AG04450 (cell line): ENCODE measurements around the gene NDEL1. TPM values are rescaled to one million over a fixed set of nuclear protein-coding genes. Genes with fewer than 3 reads are reported as not detected.

Experiments used
- CTCF ChIA-PET: fragments of 300-600, 350-600 bp; formaldehyde crosslinking; extraction: SDS; loops from one replicate; lab custom pipeline; 2022; ENCODE audit warnings: antibody characterized with exemption, inconsistent platforms; lab: Charles Lee
- POLR2A ChIA-PET: fragments of 350-600 bp; formaldehyde crosslinking; extraction: SDS; loops from one replicate; lab custom pipeline; 2021; ENCODE audit warnings: antibody characterized with exemption, inconsistent platforms; lab: Yijun Ruan, JAX
- DNase-seq: peaks from one replicate; pipeline ENCODE4 v3.0.0-alpha.2; 2011; ENCODE audit warnings: low read depth, low spot score
- H3K27ac ChIP-seq: one replicate; pipeline ENCODE4 v1.5.1; 2012; ENCODE audit warnings: low read depth, low read length, control low read depth
- H3K27me3 ChIP-seq: one replicate; pipeline ENCODE4 v1.6.0; 2012; ENCODE audit warnings: low read length; ENCODE audit not compliant: control insufficient read depth, insufficient read depth
- H3K4me3 ChIP-seq: 2 replicates; pipeline ENCODE4 v1.5.1; 2011; ENCODE audit warnings: mild to moderate bottlenecking, low read depth, low read length, control low read depth
- H3K9me3 ChIP-seq: 2 replicates; pipeline ENCODE4 v1.5.1; 2012; ENCODE audit warnings: low read length; ENCODE audit not compliant: control insufficient read depth, insufficient read depth
- polyA minus RNA-seq: library from RNA; depleted of rRNA, polyadenylated mRNA; stranded (reverse); fragments of >200 nt; gene quantifications from 2 replicates; pipeline ENCODE4 v1.2.3, GENCODE V29; 2011; rRNA and poly(A)+ RNA removed
- polyA plus RNA-seq: library from polyadenylated mRNA; depleted of rRNA; stranded (reverse); fragments of >200 nt; gene quantifications from 2 replicates; pipeline ENCODE4 v1.2.3, GENCODE V29; 2011; rRNA removed
- TF ChIP-seq, protein P1 (sequence below): IDR thresholded peaks from 2 replicates; pipeline ENCODE4 v1.5.1; 2011; ENCODE audit warnings: low read depth, low read length, control low read depth, inconsistent platforms

The NDEL1 gene, protein sequence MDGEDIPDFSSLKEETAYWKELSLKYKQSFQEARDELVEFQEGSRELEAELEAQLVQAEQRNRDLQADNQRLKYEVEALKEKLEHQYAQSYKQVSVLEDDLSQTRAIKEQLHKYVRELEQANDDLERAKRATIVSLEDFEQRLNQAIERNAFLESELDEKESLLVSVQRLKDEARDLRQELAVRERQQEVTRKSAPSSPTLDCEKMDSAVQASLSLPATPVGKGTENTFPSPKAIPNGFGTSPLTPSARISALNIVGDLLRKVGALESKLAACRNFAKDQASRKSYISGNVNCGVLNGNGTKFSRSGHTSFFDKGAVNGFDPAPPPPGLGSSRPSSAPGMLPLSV
- polyA plus RNA-seq (65.6 and 74.7 TPM in 2 replicates), polyA minus RNA-seq (50.1 and 52.8 TPM in 2 replicates)

DNA sequence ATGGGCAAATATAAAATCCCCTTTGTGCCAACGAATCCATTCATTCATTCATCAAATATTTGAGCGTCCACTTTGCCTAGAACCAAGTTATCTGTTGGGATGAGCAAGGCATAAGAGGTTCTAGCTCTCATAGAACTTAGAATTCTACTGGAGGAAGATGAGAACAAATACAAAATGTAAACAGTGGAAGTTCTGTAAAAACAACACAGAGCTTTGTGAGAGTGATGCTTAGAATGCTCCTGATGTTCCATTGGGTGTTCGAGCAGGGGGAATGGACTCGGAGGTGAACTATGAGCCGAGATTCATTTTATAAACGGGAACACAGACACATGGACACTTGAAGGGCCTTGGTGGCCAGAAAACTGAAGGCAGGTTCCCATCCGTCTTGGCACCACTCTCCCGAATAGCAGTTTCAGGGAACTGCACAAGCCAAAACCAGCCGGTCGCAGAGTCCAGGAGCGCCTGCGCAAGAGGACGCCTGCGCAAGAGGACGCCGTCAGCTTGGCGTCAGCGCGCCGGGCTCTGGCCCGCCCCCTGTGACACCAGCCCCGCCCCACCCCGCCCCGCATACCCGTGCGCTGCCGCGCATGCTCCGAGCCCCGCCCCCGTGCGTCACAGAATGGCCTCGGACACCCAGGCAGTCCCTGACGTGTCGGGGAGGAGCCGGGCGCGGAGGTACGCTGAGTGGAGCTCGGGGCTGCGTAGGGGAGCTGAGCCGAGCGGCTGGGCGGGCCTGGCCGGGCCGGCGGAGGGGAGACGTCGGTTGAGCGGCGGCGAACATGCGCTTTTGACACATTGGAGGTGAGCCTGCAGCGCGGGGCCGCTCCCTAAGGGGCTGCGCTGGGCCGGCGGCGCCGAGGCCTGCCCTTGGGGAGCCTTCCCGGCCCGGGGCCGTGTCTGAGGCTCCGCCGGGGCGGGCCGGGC is at the start of gene NDEL1:
NDEL1 (plus strand) TSS at position 640 of the 924 bp plus-strand sequence. CDS start 8,388 bp downstream, outside the sequence.
- CTCF ChIA-PET = interaction anchor here (1.2 to 1.8 kb wide), 2 partner anchors 25 to 52 kb away, joined by 5 to 7 read pairs; no protein-coding TSS in a partner anchor
- POLR2A ChIA-PET = interaction anchor here (0.6 to 1.6 kb wide), 9 partner anchors 13 to 262 kb away, joined by 3 to 9 read pairs (median 4); no protein-coding TSS in a partner anchor
- TF ChIP-seq, protein P1, sequence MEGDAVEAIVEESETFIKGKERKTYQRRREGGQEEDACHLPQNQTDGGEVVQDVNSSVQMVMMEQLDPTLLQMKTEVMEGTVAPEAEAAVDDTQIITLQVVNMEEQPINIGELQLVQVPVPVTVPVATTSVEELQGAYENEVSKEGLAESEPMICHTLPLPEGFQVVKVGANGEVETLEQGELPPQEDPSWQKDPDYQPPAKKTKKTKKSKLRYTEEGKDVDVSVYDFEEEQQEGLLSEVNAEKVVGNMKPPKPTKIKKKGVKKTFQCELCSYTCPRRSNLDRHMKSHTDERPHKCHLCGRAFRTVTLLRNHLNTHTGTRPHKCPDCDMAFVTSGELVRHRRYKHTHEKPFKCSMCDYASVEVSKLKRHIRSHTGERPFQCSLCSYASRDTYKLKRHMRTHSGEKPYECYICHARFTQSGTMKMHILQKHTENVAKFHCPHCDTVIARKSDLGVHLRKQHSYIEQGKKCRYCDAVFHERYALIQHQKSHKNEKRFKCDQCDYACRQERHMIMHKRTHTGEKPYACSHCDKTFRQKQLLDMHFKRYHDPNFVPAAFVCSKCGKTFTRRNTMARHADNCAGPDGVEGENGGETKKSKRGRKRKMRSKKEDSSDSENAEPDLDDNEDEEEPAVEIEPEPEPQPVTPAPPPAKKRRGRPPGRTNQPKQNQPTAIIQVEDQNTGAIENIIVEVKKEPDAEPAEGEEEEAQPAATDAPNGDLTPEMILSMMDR = no peak
- Histone ChIP-seq H3K4me3 (peak within 1 kb of the TSS; percentile 93), H3K27me3 (no peaks in the 10 kb centered on the region), H3K27ac (peak within 1 kb of the TSS; percentile 98), H3K9me3 (no peaks in the 10 kb centered on the region; the same call in 1 of the 2 replicates)
- peak; percentile 95 for DNase-seq

DNA sequence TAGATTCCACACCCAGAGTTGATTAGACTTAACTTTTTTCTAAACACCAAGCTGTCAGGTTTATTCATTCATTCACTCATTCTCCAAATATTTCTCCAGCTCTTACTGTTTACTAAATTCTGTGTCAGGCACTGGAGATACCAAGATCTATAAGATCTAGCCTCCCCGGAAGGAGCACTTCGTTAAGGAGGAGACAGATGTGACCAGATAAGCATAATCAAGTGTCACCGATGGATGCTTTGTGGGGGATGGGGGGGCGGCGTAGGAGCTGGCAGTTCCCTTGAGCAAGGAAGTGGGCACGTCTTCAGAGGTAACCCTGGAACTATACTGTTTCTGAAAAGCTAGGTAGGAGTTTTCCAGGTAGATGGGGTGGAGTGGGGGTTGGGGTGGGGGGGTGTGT is 48.8 kb upstream of the NDEL1 start:
- Histone ChIP-seq H3K4me3 (no peak overlapping the region), H3K9me3 (no peaks in the 10 kb centered on the region), H3K27me3 (no peaks in the 10 kb centered on the region), H3K27ac (no peak overlapping the region)
- CTCF ChIA-PET = interaction anchor here (0.6 to 1.5 kb wide), 6 partner anchors 24 to 1135 kb away, joined by 3 to 5 read pairs (median 4); no protein-coding TSS in a partner anchor
- POLR2A ChIA-PET = interaction anchor here (0.6 kb wide), 1 partner anchor 107 kb away, joined by 3 read pairs; no protein-coding TSS in a partner anchor
- TF ChIP-seq, protein P1 = no peak
- no peak for DNase-seq

DNA sequence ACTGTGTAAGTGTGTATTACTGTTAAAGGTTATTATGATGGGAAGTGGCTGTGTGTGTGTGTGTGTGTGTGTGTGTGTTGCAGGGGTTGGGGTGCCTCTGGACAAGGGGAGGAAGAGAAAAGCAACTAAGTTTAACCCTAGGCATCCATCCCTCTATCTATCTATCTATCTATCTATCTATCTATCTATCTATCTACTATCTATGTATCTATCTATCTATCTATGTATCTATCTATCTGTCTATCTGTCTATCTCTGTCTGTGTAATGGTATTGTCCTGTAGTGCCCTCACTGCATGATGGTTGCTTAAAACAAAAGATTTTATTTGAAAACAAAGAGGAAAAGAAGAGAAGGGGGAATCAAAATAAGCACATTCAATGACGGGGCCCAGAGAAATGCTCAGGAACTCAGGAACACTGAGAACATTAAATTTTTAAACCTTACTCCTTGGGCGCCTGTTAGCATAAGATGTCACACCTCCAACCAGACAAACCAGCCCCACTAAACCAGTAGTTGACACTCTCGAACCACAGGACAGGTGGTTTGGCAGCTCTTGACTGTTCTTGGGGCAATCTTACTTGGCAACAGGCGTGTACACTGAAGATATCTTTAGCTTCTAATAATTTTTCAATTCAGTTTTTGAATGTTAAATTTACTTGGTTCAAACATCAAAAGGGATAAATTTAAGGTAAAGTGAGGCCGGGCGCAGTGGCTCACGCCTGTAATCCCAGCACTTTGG is 47.6 kb upstream of the NDEL1 start:
- POLR2A ChIA-PET = no interaction called here

DNA sequence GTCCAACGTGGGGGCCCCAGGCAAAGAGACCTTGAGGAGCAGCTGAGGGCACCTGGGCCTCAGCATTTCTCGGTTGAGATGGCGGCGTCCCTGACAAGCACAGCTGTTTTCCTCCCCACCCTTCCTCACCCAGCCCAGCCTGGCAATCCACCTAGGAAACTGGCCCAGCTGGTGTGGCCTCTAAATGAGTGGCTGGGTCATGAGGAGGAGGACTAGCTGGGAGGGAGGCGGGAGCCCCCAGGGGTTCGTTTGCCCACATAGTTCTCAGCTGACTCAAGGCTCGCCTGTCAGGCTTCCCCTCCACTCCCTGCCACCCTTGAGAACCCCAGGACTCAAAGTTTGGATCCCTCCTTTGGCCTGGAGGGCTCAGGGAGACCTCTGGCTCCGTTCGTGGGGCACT is 44.0 kb upstream of the NDEL1 start:
- H3K27me3 ChIP-seq = no peaks in the 10 kb centered on the region
- ChIA-PET POLR2A (no interaction called here), CTCF (interaction anchor here (1.6 kb wide), 1 partner anchor 19 kb away, joined by 7 read pairs; no protein-coding TSS in a partner anchor)
- peaks cover 6% of the 10 kb centered on the region; the same call in 1 of the 2 replicates for H3K9me3 ChIP-seq
- H3K27ac ChIP-seq = no peak overlapping the region
- DNase-seq = no peak
- H3K4me3 ChIP-seq = no peak overlapping the region
- TF ChIP-seq, protein P1 = no peak

More for the DNA sequence above, 47.6 kb upstream of the NDEL1 start:
- H3K27me3 ChIP-seq = no peaks in the 10 kb centered on the region
- H3K4me3 ChIP-seq = no peak overlapping the region
- no peak overlapping the region for H3K27ac ChIP-seq
- TF ChIP-seq, protein P1 = no peak
- H3K9me3 ChIP-seq = peaks cover 5% of the 10 kb centered on the region; the same call in 1 of the 2 replicates
- no peak for DNase-seq
- CTCF ChIA-PET = no interaction called here
